NAMALWA (cell line): Measurements from ENCODE around the gene STK11IP.

Experiments
- DNase-seq: peaks from one replicate; pipeline ENCODE4 v3.0.0-alpha.2; 2015; ENCODE audit warnings: low spot score

STK11IP gene, protein sequence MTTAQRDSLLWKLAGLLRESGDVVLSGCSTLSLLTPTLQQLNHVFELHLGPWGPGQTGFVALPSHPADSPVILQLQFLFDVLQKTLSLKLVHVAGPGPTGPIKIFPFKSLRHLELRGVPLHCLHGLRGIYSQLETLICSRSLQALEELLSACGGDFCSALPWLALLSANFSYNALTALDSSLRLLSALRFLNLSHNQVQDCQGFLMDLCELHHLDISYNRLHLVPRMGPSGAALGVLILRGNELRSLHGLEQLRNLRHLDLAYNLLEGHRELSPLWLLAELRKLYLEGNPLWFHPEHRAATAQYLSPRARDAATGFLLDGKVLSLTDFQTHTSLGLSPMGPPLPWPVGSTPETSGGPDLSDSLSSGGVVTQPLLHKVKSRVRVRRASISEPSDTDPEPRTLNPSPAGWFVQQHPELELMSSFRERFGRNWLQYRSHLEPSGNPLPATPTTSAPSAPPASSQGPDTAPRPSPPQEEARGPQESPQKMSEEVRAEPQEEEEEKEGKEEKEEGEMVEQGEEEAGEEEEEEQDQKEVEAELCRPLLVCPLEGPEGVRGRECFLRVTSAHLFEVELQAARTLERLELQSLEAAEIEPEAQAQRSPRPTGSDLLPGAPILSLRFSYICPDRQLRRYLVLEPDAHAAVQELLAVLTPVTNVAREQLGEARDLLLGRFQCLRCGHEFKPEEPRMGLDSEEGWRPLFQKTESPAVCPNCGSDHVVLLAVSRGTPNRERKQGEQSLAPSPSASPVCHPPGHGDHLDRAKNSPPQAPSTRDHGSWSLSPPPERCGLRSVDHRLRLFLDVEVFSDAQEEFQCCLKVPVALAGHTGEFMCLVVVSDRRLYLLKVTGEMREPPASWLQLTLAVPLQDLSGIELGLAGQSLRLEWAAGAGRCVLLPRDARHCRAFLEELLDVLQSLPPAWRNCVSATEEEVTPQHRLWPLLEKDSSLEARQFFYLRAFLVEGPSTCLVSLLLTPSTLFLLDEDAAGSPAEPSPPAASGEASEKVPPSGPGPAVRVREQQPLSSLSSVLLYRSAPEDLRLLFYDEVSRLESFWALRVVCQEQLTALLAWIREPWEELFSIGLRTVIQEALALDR

DNA sequence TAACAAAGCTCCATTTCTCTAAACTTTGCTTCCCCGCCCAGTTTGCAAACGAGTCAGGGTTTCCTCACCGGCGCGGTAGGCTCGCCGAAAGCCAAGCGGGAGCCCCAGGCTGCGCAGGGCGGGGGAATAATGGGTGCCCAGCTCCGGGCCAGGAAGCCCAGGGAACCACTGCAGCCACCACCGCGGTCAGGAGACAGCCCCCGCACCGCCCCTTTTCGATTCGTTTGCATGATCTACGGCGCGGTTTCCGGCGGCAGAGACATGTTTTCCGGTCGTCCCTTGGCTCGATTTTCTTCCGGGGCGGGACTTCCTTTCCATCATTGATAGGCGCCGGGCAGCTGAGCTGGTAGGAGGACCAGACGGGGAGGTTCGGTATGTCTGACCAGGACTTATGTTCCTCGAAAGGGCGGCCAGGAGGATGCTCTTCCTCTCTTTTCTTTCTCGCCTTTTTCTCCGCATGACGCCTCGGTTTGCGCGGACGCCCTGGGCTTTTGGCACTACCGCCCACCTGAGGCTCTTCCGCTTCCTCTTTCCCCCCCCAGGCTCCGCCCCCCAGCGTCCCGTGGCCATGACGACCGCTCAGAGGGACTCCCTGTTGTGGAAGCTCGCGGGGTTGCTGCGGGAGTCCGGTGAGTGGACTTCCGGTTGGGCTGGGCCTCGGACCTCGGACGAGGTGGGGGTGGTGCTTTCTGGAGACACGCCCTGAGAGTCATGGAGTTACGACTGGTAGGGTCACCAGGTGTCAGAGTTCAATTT lies at the start of gene STK11IP:
Gene STK11IP (plus strand): TSS at position 306 of the 756 bp plus-strand sequence. CDS start 263 bp downstream, at position 569.
- peak; percentile 95 for DNase-seq

DNA sequence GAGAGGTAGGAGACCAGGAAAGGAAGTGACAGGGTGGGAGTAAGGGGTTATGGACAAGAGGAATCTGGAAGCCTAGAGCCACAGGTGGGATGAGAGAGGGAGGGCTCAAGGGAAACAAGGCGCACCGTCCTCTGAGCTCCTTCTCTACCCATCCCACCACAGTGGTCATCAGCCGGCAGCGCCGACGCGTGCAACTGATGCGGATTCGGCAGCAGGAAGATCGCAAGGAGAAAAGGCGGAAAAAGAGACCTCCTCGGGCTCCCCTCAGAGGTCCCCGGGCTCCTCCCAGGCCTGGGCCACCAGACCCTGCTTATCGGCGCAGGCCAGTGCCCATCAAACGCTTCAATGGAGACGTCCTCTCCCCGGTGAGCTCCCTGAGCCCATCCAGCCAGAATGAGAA lies 48.7 kb upstream of the STK11IP start:
- no peak for DNase-seq

DNA sequence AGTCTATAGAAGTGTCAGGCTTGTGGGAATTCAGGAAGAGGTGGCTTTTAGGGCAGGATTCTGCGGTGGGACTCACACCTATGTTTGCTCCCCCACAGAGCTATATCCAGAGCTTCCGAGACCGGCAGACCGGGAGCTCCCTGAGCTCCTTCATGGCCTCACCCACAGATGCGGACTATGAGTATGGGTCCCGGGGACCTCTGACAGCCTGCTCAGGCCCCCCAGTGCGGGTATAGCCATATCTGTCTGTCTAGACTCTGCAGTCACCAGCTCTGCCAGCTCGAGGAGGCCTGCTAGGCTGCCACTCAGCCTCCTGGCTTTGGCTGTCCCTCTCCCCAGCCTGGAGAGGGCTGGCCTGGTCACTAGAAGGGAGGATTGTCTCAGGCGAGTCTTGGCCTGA lies 48.0 kb upstream of the STK11IP start:
- no peak for DNase-seq

DNA sequence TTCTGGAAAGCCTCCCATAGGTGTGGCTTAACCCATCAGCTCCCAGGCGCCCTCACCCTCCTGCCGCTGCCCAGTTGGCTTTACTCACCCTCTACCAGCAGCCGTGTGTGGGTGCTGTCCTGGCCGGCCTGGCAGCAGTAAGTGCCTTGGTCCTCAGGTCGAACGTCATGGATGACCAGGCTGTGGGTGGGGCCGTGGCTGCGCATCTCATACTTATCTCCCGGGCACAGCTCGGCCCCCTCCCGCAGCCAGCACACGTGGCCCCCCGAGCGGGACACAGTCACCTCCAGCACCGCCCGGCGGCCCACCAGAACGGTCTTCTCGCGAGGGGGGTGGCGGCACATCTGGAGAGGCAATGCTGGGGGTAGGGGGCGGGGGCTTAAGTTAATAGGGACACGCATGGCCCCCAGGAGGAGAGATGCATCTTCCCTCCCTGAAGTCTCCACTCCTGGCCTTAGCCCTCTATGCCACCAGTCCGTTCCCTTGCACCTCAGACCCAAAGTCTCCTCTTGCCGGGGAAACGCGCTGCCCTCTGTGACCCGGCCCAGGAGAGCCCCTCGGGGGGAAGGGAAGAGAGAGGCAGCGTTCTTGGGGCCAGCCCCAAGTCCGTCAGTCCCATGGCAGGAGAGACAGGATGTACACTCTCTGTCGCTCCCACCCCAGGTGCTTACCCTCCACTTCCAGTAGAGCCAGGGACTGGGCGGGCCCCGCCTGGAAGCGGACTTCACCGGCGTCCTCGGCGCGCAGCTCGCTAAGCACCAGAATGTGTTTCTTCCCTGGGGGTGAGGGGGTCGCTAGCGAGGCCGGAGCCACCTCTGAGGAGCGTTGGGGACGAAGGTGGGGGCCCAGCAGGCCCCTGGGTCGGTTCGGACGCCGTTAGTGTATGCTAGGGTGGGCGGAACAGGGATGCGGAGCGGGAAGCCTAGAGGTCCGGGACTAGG lies 45.9 kb upstream of the STK11IP start:
- no peak for DNase-seq

DNA sequence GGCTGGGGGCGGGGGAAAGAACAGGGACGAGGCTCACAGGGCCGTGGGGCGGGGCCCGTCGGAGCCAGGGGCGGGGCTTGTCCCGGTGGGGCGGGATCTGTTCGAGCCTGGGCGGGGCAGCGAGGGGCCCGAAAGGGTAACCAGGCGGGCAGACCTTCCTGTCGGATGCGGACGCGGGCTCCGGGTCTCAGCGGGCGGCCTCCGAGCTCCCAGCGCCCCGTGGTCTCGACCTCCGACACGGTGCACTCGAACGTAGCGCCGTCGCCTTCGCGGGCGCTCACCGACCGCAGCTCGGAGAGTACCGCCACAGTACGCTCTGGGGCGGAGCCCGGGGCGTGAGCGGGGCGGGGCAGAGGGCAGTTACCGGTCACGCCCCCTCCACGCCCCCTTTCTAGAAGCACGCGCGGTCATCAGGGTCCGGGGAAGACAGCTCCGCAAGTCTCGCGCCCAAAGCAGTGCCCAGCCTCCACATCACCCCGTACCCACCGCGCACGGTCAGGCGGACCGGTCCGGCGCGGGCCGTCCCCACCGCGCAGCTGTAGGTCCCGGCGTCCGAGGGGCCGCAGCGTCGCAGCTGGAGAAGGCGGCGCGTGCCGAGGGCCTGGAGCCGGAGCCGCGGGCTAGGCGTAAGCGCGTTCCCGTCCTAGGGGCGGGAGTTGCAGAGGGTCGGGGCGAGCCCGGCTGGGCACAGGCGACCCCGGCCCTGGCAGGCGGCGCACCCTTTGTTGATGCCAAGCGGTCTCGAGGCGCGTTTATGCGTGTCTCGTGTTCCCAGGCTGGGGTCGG lies 45.1 kb upstream of the STK11IP start:
- DNase-seq, result peak; percentile 33

DNA sequence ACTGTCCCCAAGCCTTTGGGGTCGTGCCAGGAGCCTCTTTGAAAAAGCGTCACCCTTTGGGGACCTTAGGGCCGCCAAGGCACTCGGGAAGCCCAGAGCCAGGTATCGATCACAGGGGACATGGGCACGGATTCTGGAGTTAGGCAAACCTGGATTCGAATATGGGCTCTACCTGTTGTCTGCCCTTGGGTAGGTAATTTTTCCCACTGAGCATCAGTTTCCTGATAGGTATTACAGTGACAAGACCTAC lies 44.6 kb upstream of the STK11IP start:
- no peak for DNase-seq

DNA sequence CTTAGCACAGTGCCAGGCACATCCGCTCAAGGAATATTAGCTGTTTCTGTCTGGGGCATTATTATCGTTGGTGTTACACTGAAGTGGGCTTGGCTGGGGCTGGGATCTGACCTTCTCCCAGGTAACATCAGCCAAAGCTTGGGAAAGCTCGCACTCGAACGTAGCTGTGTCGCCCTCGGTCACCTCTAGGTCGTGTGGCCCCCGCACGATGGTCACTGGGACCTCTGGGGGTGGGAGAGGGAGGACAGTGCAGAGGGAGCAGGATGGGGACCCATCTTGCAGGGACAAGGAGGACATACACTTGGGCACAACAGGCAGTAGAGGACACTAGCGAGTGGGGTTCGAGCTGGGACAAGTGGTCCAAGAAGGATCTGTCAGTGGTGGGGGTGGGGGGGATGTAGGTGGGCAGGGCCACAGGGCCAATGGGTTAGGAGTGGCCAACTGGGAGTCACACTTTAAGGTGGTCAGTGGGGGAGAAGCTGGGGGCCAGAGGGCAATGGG lies 44.1 kb upstream of the STK11IP start:
- DNase-seq, result no peak

DNA sequence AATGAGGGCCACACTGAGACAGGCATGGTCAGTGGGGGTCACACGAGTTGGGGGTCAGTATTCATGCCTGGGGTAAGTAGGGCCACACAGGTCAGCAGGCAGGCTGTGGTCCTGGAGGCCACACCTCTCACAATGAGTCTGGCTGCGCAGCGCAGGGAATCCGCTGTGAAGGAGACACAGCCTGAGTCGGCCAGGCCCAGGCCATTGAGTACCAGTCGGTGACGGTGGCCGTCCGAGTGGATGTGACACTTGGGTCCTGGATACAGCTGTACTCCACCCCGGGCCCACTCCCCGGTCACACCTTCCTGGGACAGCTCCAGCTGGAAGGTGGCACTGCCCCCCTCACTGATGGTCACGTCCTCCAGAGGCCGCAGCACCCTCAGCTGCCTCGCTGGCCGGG lies 43.3 kb upstream of the STK11IP start:
- no peak for DNase-seq

DNA sequence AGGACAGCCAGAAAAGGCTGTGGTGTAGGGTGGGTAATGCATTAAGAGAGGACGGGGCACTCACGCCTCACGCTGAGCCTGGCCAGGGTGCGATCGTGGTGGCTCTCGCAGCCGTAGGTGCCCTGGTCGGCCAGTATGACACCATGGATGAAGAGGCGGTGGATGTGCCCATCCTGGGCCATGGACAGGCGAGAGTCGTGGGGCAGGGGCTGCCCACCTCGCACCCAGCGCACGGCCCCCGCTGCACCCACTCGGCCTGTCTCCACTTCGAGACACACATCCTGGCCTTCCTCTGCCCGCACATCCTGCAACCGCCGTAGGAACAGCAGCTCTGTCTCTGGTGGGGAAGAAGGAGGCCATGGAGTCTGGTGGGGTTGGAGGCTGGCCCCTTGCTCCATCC lies 41.7 kb upstream of the STK11IP start:
- no peak for DNase-seq

DNA sequence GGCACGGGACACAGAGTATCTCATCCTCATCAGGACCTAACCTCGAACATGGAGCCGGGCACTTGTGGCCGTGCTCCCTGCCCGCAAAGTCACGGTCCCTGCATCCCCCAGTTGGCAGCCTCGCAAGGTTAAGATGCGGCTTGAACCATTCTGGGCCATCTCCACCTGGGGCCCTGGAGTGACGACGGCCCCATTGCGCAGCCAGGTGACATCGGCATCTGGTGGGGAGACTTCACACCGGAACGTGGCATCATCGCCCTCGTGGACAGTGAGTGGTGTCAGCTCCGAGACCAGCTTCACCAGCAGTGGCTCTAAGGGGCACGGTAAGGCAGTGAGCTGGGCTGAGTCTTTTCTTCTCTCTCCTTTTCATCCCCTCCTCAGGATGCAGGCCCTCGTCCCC lies 41.2 kb upstream of the STK11IP start:
- no peak for DNase-seq

DNA sequence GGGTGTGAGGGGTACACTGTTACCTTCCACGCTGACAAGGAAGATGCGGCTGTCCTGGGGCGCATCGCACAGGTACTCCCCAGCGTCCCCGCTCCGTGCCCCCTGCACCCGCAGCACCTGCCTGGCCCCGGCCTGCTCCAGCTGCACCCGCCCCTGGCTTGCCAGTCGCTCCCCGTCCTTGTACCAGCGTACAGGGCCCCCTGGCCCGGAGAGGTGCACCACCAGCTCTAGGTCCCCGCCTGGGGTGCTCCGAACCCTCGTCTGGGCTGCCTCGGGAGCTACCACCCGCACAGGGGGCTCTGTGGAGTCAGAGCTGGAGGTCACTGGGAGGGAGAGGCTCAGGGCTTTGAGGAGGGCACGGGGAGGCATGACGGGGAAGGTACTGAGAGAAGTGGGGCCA lies 40.3 kb upstream of the STK11IP start:
- no peak for DNase-seq

DNA sequence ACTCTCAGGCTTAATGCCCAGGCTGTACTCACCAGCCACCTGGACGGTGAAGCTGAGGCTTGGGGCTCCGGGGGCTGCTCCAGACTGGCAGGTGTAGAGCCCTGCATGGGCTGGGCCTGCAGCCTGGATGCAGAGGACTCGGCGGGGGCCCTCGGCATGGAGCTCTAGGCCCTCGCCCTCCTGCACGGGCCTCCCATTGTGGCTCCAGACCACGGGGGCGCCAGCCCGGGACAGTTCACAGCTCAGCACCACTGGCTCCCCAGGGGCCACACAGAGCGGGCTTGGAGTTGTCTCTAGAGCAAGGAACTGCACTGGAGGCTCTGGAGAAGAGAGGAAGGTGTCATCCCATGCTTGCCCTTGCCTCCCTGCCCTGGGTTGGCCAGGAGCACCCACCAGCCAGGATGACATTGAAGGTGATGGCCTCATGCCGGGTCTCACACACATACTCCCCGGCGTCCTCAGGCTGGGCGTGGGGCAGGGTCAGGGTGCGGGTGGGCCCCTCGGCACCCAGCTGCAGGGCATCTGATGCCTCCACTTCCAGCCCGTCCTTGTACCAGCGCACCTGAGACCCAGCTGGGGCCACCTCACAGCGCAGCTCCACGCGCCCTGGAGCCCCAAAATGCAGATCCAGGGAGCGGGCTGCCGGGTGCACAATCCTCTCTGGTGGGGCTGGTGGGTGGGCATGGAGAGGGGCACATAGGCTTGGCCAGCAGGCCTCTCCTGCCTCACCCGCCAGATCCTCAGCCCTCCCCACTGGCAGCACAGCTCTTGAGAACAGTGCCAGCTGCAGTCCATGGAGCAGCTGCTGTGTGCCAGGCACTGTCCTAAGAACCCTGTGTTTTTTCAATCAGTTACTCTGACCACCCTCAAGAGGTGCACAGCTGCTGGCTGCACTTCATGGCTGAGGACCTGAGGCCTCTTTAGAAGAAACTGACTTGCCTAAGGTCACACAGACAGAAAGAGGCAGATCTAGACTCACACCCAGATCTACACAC lies 39.6 kb upstream of the STK11IP start:
- no peak for DNase-seq

DNA sequence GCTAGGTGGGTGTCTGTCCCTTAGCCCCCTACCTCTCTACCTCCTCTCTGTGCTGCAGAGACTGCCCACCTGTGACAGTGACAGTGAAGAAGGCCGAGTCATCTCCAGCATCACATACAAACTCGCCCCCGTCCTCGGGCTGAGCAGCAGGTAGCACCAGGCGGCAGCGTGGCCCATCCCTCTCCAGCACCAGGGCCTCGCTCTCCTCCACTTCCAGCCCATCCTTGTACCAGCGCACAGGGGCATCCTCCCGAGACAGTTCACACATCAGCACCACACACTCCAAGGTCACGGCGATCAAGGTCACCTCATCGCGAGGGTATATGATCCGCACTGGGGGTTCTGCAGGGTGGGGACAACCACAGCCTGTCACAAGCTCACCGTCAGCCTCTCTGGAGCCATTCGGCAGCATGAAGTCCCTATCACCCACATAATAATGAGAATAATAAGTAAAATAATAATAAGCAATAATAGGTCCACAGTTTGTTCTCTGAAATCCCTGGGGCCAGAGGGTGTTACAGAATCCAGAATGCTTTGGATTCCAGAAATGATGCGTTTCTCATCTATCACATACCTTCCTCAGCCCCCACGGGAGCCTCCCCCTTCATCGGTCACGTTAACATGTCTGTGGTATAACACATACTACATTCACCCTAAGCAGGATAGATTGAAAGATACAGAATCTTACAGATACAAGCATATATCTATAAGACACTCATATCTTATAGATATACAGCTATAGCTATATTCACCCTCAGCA lies 38.3 kb upstream of the STK11IP start:
- no peak for DNase-seq

DNA sequence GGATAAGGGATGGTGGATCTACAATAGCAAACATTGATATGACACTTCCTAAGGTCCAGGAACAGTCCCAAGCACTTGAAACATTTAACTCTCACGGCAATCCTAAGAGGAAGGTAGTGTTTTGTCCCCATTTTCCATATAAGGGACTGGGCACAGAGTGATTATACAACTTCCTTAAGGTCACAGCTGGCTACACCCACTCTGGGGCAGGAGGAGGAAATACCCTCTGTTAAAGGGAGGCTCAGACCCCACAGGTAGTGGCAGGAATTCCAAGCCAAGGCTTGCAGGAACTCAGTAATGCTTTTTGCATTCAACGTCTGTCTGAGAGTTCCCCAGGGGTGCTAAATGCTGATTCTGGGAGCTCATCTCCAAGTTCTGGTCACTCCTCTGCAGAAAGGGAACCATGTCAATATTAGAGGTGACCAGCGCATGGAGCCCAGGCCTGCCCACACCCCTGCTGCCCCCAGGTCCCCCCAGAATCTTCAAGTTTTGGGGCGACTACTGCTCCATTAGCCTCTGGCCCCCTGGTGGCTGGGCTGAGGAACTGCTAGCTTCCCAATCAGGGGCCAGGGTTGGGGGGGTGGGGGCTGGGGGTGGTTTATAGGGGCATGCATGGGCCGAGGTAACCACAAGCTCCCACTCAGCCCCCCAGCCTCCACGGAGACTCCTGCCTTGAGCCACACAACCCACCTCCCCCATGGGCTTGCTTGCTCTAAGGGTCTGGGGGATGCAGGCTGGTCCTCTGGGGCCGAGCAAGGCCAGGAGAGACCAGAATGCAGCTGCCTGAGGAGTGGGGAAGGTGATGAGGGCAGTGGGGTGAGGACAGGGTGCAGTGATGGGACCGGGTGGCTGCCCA lies 37.4 kb upstream of the STK11IP start:
- no peak for DNase-seq

DNA sequence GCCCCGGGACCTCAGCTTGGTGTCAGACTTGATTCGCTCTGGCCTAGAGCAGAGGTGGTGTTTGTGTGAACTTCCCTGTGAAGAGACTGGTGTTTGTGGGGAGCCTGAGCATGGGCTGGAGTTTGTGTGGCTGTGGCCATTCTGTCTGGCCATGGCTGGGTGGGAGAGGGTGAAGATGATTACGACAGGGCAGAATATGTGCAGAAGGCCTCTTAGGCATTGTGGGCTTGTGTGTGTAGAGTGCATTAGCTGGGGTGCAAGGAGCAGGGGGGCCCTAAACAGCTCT lies 36.8 kb upstream of the STK11IP start:
- DNase-seq, result no peak

DNA sequence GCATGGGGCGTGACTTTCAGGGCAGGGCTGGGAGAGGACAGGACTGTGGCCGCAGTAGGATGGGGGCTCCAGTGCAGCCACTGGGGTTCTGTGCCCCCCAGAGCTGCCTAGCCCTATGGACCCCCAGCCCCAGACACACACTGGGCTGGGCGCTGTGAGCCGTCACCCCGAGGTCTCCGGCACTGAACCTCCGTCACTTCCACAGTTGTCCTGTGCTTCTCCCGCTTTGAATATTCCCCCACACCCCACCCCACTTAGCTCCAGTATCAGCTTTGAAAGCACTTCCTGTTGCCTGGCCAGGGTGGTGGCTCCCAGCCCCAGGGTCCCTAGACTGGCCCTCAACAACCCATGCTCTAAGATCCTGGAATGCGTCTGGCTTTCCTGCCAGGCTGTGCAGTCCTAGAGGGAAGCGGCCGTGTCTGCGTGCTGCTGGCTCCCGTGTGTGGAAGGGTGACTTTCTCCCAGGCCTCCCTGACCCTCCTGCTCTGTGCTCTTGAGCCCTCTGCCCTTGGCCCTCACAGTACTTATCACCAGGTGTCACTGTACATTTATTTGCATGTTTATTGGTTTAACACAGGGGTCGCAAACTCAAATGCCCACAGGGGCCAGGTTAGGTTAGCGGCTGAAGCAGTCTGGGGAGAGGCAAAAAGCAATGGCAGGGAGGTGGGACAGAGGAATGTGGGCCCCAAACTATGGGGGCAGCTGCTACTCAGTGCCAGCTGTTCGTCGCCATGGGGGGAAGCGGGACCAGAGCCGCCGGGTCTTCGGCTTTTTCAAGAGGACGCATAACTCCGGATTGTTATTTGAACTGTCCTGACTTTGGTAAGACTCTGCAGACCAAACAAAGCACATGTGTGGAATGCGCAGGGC lies 36.2 kb upstream of the STK11IP start:
- no peak for DNase-seq
